ENCODE results near the gene ZYG11A.

DNA sequence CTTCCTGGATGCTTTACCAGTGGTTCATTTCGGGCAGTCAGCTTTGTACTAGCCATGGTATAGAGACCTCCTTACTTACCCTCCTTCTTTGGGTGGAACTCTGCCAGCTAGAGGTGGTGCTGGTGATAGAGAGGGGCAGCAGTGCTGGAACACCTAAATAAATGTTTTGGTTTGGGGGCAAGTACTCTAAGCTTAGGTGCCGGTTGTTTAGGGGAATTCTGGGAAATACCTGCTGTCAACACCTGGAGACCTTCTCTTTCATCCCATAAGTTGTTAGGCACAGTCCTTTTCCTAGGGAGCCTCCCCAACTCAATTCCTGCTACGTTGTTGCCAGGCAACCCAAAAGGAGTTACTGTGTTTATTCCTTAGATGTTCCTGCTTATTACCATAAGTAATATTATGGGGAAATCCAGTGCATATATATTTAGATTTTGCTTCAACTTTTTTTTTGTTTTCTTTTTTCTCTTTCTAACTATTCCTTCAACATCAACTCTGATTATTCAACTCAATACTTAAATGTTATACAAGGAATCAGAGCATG is 101.4 kb downstream of the ZYG11A start:
- no peak for TF ChIP-seq POLR2A (IDR thresholded peaks at IDR 0.05)
- TF ChIP-seq, protein P1, sequence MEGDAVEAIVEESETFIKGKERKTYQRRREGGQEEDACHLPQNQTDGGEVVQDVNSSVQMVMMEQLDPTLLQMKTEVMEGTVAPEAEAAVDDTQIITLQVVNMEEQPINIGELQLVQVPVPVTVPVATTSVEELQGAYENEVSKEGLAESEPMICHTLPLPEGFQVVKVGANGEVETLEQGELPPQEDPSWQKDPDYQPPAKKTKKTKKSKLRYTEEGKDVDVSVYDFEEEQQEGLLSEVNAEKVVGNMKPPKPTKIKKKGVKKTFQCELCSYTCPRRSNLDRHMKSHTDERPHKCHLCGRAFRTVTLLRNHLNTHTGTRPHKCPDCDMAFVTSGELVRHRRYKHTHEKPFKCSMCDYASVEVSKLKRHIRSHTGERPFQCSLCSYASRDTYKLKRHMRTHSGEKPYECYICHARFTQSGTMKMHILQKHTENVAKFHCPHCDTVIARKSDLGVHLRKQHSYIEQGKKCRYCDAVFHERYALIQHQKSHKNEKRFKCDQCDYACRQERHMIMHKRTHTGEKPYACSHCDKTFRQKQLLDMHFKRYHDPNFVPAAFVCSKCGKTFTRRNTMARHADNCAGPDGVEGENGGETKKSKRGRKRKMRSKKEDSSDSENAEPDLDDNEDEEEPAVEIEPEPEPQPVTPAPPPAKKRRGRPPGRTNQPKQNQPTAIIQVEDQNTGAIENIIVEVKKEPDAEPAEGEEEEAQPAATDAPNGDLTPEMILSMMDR (IDR thresholded peaks at IDR 0.05), result no peak
- no peak for TF ChIP-seq EP300 (IDR thresholded peaks at IDR 0.05)
- TF ChIP-seq POLR2AphosphoS5 (IDR thresholded peaks at IDR 0.05), result no peak
